MM.1S (cell line): Measurements from ENCODE around the gene RHOBTB3.

Experiments
- DNase-seq: peaks from one replicate; pipeline ENCODE4 v3.0.0-alpha.2; 2015
- H2AFZ ChIP-seq: fragments of 300-600 bp; sonication (generic); 2 replicates; pipeline ENCODE4 v1.6.0; 2016; ENCODE audit warnings: antibody characterized with exemption, low read length
- H3F3A ChIP-seq: fragments of 300-600 bp; sonication (generic); 2 replicates; pipeline ENCODE4 v1.6.1; 2016; ENCODE audit warnings: mild to moderate bottlenecking, antibody characterized with exemption, low read length, moderate library complexity, mixed read lengths; ENCODE audit not compliant: insufficient read depth
- H3K27ac ChIP-seq: fragments of 300-600 bp; sonication (generic); 2 replicates; pipeline ENCODE4 v1.5.1; 2016; ENCODE audit warnings: mild to moderate bottlenecking, low read length
- H3K27me3 ChIP-seq: fragments of 300-600 bp; sonication (generic); replicated peaks from 2 replicates; pipeline ENCODE4 v1.6.0; 2016; ENCODE audit warnings: low read length; ENCODE audit not compliant: insufficient read depth
- H3K36me3 ChIP-seq: fragments of 300-600 bp; sonication (generic); replicated peaks from 2 replicates; pipeline ENCODE4 v1.6.1; 2016; ENCODE audit warnings: mild to moderate bottlenecking, low read length, mixed read lengths; ENCODE audit not compliant: insufficient read depth
- H3K4me1 ChIP-seq: fragments of 300-600 bp; sonication (generic); 2 replicates; pipeline ENCODE4 v1.6.1; 2016; ENCODE audit warnings: low read length, mixed read lengths
- H3K4me2 ChIP-seq: fragments of 300-600 bp; sonication (generic); 2 replicates; pipeline ENCODE4 v1.6.0; 2016; ENCODE audit warnings: low read depth, low read length
- H3K4me3 ChIP-seq: fragments of 300-600 bp; sonication (generic); 2 replicates; pipeline ENCODE4 v1.5.1; 2016; ENCODE audit warnings: low read length, mixed read lengths
- H3K79me2 ChIP-seq: fragments of 300-600 bp; sonication (generic); 2 replicates; pipeline ENCODE4 v1.6.1; 2016; ENCODE audit warnings: mixed run types, low read length, mixed read lengths
- H3K9ac ChIP-seq: fragments of 300-600 bp; sonication (generic); 2 replicates; pipeline ENCODE4 v1.6.1; 2016; ENCODE audit warnings: low read length, mixed read lengths
- H3K9me2 ChIP-seq: fragments of 300-600 bp; sonication (generic); replicated peaks from 2 replicates; pipeline ENCODE4 v1.6.1; 2016; ENCODE audit warnings: mild to moderate bottlenecking, low read length, mixed read lengths; ENCODE audit not compliant: insufficient read depth
- H3K9me3 ChIP-seq: fragments of 300-600 bp; sonication (generic); replicated peaks from 2 replicates; pipeline ENCODE4 v1.6.1; 2016; ENCODE audit warnings: mild to moderate bottlenecking, low read length, mixed read lengths; ENCODE audit not compliant: insufficient read depth
- H4K20me1 ChIP-seq: fragments of 300-600 bp; sonication (generic); 2 replicates; pipeline ENCODE4 v1.6.1; 2016; ENCODE audit warnings: mild to moderate bottlenecking, low read length, moderate library complexity, mixed read lengths; ENCODE audit not compliant: insufficient read depth
- CTCF ChIP-seq: fragments of 300-600 bp; sonication (generic); IDR thresholded peaks from 2 replicates; pipeline ENCODE4 v1.5.1; 2016; ENCODE audit warnings: antibody characterized with exemption, low read length, mixed read lengths
- EZH2 ChIP-seq: fragments of 300-600 bp; sonication (generic); optimal IDR thresholded peaks from 2 replicates; pipeline ENCODE3; 2017; ENCODE audit warnings: low read depth, mild to moderate bottlenecking, antibody characterized with exemption, low read length, mixed read lengths
- EZH2phosphoT487 ChIP-seq: fragments of 300-600 bp; sonication (generic); IDR thresholded peaks from 2 replicates; pipeline ENCODE4 v1.6.1; 2018; ENCODE audit warnings: antibody characterized with exemption, low read length

The RHOBTB3 gene

GRCh38 chr5:95798545-95798944, 67.4 kb downstream of the RHOBTB3 start:
- no peak overlapping the region for H3K4me3 ChIP-seq
- no peaks in the 10 kb centered on the region for H4K20me1 ChIP-seq
- no peak overlapping the region for H3K27ac ChIP-seq
- H3K9ac ChIP-seq: no peak overlapping the region
- no peak for TF ChIP-seq CTCF
- no peak for TF ChIP-seq EZH2
- TF ChIP-seq EZH2phosphoT487: no peak
- DNase-seq: no peak
- H3K36me3 ChIP-seq: no peaks in the 10 kb centered on the region
- no peaks in the 10 kb centered on the region for H3K27me3 ChIP-seq
- no peak overlapping the region for H2AFZ ChIP-seq
- no peak overlapping the region for H3K4me2 ChIP-seq
- no peaks in the 10 kb centered on the region for H3K9me3 ChIP-seq
- H3K9me2 ChIP-seq: no peaks in the 10 kb centered on the region
- no peaks in the 10 kb centered on the region for H3K4me1 ChIP-seq
- no peaks in the 10 kb centered on the region for H3F3A ChIP-seq
- H3K79me2 ChIP-seq: no peaks in the 10 kb centered on the region

DNA sequence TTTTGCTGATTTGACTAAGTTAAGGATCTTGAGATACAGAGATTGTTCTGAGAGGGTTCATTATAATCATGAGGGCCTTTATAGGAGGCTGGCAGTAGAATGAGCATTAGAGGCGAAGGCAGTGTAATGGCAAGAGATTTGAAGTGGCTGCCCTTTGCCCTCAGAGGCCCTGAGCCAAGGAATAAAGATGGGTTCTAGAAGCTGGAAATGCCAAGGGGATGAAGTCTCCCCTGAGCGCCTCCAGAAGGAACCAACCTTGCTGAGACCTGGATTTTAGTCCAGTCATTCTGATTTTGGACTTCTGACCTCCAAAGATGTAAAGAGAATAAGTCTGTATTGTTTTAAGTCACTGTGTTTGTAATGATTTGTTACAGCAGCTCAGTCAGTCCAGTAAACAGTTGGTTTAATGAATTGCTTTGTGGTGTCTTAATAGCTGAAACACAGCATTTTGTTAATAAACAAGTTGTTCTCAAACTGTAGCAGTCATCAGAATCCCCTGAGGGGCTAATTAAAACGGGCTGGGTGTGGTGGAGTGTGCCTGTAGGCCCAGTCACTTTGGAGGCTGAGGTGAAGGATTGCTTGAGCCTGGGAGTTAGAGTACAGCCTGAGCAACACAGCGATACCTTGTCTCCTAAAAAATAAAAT, 68.2 kb downstream of the RHOBTB3 start:
- Histone ChIP-seq H3K9me2 (no peaks in the 10 kb centered on the region), H3K9me3 (no peaks in the 10 kb centered on the region), H3K4me2 (no peak overlapping the region), H3K79me2 (no peaks in the 10 kb centered on the region), H3K4me3 (no peak overlapping the region), H3K27ac (no peak overlapping the region), H3K4me1 (no peaks in the 10 kb centered on the region), H3K36me3 (no peaks in the 10 kb centered on the region), H3K27me3 (no peaks in the 10 kb centered on the region), H3F3A (no peaks in the 10 kb centered on the region), H4K20me1 (no peaks in the 10 kb centered on the region), H3K9ac (no peak overlapping the region), H2AFZ (no peak overlapping the region)
- TF ChIP-seq EZH2: no peak
- no peak for TF ChIP-seq EZH2phosphoT487
- TF ChIP-seq CTCF: no peak
- no peak for DNase-seq

DNA sequence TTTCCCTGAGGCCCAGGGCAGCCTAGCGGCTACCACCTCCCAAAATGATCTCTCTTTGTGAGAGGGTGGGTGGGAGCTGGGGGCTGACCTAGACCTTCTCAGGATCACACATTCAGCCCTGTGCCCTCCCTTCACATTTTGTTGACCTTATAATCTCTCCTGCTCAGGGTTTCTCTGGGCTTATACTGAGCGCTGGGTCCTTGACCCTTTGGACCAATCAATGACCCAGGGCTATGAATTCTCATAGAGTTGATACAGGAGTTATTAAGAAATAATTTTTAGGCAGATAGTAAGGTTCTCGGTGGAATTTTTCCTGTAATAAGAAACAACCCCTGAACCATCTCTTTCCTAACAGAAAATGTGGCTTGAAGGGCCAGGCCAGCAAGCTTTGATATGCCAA, 69.4 kb downstream of the RHOBTB3 start:
- no peak for DNase-seq
- no peaks in the 10 kb centered on the region for H3K79me2 ChIP-seq
- no peaks in the 10 kb centered on the region for H4K20me1 ChIP-seq
- H3K27ac ChIP-seq: no peak overlapping the region
- H3K36me3 ChIP-seq: no peaks in the 10 kb centered on the region
- no peaks in the 10 kb centered on the region for H3F3A ChIP-seq
- H3K9ac ChIP-seq: no peak overlapping the region
- H3K4me3 ChIP-seq: no peak overlapping the region
- H3K9me2 ChIP-seq: no peaks in the 10 kb centered on the region
- TF ChIP-seq EZH2 (no peak), CTCF (no peak), EZH2phosphoT487 (no peak)
- no peak overlapping the region for H3K4me2 ChIP-seq
- H2AFZ ChIP-seq: no peak overlapping the region
- no peaks in the 10 kb centered on the region for H3K4me1 ChIP-seq
- H3K27me3 ChIP-seq: no peaks in the 10 kb centered on the region
- H3K9me3 ChIP-seq: no peaks in the 10 kb centered on the region
